ENCODE measurements around the gene UMPS. TPM values are rescaled to one million over a fixed set of nuclear protein-coding genes. Genes with fewer than 3 reads are reported as not detected.

The UMPS gene
- polyA plus RNA-seq, 1 of the 3 experiments (the other 2 are of a cell fraction) = 25.1 TPM

DNA sequence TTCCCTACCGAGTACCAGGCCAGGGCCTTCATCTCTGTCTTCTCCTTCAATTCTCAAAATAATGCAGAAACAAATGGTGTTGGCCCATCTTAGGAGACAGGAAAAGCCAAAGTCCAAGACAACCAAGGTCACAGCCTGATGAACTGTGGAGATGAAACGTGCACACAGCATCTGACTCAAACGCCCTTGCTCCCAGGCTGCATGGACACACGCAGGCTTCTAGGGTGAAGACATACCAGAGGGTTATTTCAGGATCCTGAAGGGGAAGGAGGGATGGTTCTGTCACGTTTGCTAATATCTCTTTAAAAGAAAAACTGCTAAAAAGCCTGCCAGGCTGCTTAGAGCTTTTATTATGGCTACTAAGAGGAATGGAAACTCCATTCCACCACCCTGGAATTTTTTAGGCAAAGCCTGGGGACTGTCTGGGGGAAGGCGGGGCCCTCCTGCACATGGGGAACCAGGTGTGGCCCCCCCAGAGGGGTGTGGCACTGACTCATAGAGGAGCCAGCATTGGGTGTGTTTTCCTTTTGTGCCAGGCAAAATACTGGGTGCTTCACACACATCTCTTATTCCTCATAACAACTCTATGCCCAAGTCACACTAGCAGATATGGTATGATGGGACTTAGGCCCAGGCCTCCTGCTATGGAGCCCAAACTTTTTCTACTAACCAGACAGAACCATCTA lies 62.9 kb downstream of the UMPS start:
- DNase-seq = no peak
- Histone ChIP-seq H2AFZ (ENCODE audit: low read depth) (no peak overlapping the region), H3K4me3 (ENCODE audit: low read depth in 2 of 2, low read length in 1 of 2) (no peak overlapping the region), H3K4me1 (ENCODE audit: control insufficient read depth in 1 of 2, insufficient read depth in 2 of 2, low read depth in 1 of 2, low read length in 1 of 2) (peaks cover 18 to 34% of the 10 kb centered on the region in 2 experiments), H3K79me2 (ENCODE audit: insufficient read depth) (peaks cover 15% of the 10 kb centered on the region; the same call in 1 of the 2 replicates), H3K36me3 (replicated peaks in 1 of 2; ENCODE audit: control insufficient read depth in 1 of 2, insufficient read depth in 2 of 2, low read length in 1 of 2) (peaks cover 35 to 63% of the 10 kb centered on the region in 2 experiments), H3K27me3 (ENCODE audit: insufficient read depth) (no peaks in the 10 kb centered on the region), H3K9me2 (no peaks in the 10 kb centered on the region), H3K9me3 (no peaks in the 10 kb centered on the region), H4K20me1 (ENCODE audit: insufficient read depth) (no peaks in the 10 kb centered on the region; the same call in 1 of the 2 replicates), H3K27ac (ENCODE audit: low read depth in 2 of 2, low read length in 1 of 2) (peak overlapping the region in 1 of 2 experiments; percentile 60; a peak in 1 of 4 replicates), H3K4me2 (no peak overlapping the region), H3F3A (replicated peaks; ENCODE audit: insufficient read depth) (peaks cover 9% of the 10 kb centered on the region), H3K9ac (no peak overlapping the region)
- POLR2A ChIA-PET = no interaction called here
- TF ChIP-seq, protein P1, sequence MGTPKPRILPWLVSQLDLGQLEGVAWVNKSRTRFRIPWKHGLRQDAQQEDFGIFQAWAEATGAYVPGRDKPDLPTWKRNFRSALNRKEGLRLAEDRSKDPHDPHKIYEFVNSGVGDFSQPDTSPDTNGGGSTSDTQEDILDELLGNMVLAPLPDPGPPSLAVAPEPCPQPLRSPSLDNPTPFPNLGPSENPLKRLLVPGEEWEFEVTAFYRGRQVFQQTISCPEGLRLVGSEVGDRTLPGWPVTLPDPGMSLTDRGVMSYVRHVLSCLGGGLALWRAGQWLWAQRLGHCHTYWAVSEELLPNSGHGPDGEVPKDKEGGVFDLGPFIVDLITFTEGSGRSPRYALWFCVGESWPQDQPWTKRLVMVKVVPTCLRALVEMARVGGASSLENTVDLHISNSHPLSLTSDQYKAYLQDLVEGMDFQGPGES (IDR thresholded peaks at IDR 0.05; ENCODE audit: low read depth, low read length) = no peak
- TF ChIP-seq, protein P2, sequence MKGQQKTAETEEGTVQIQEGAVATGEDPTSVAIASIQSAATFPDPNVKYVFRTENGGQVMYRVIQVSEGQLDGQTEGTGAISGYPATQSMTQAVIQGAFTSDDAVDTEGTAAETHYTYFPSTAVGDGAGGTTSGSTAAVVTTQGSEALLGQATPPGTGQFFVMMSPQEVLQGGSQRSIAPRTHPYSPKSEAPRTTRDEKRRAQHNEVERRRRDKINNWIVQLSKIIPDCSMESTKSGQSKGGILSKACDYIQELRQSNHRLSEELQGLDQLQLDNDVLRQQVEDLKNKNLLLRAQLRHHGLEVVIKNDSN (IDR thresholded peaks at IDR 0.05; ENCODE audit: borderline replicate concordance, low read depth) = no peak
- TF ChIP-seq SIN3A (IDR thresholded peaks at IDR 0.05; ENCODE audit: borderline replicate concordance, low read depth, low read length) (no peak), TEAD4 (IDR thresholded peaks at IDR 0.05; ENCODE audit: borderline replicate concordance, insufficient read depth) (no peak), EZH2phosphoT487 (IDR thresholded peaks at IDR 0.05; ENCODE audit: borderline replicate concordance, low read depth) (no peak), TAF1 (IDR thresholded peaks at IDR 0.05; ENCODE audit: borderline replicate concordance, low read depth, low read length) (no peak), YY1 (IDR thresholded peaks at IDR 0.05; ENCODE audit: low read depth) (no peak), FOXM1 (IDR thresholded peaks at IDR 0.05; ENCODE audit: low read depth) (no peak), GABPA (IDR thresholded peaks at IDR 0.05; ENCODE audit: low read depth) (no peak), CHD2 (IDR thresholded peaks at IDR 0.05; ENCODE audit: low read length, partially characterized antibody) (no peak)
- TF ChIP-seq, protein P3, sequence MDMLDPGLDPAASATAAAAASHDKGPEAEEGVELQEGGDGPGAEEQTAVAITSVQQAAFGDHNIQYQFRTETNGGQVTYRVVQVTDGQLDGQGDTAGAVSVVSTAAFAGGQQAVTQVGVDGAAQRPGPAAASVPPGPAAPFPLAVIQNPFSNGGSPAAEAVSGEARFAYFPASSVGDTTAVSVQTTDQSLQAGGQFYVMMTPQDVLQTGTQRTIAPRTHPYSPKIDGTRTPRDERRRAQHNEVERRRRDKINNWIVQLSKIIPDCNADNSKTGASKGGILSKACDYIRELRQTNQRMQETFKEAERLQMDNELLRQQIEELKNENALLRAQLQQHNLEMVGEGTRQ (IDR thresholded peaks at IDR 0.05; ENCODE audit: borderline replicate concordance, low read depth, low read length) = no peak
- TF ChIP-seq, protein P4, sequence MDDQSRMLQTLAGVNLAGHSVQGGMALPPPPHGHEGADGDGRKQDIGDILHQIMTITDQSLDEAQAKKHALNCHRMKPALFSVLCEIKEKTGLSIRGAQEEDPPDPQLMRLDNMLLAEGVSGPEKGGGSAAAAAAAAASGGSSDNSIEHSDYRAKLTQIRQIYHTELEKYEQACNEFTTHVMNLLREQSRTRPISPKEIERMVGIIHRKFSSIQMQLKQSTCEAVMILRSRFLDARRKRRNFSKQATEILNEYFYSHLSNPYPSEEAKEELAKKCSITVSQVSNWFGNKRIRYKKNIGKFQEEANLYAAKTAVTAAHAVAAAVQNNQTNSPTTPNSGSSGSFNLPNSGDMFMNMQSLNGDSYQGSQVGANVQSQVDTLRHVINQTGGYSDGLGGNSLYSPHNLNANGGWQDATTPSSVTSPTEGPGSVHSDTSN (IDR thresholded peaks at IDR 0.05) = no peak
- TF ChIP-seq, protein P5, sequence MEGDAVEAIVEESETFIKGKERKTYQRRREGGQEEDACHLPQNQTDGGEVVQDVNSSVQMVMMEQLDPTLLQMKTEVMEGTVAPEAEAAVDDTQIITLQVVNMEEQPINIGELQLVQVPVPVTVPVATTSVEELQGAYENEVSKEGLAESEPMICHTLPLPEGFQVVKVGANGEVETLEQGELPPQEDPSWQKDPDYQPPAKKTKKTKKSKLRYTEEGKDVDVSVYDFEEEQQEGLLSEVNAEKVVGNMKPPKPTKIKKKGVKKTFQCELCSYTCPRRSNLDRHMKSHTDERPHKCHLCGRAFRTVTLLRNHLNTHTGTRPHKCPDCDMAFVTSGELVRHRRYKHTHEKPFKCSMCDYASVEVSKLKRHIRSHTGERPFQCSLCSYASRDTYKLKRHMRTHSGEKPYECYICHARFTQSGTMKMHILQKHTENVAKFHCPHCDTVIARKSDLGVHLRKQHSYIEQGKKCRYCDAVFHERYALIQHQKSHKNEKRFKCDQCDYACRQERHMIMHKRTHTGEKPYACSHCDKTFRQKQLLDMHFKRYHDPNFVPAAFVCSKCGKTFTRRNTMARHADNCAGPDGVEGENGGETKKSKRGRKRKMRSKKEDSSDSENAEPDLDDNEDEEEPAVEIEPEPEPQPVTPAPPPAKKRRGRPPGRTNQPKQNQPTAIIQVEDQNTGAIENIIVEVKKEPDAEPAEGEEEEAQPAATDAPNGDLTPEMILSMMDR (IDR thresholded peaks at IDR 0.05) = no peak
- WGBS (ENCODE audit: low lambda C conversion rate) = 90% methylated on average over 6 of the region's 6 CpGs
- CTCF ChIA-PET = no interaction called here
